HK-2 (cell line): ENCODE results near the gene IL10RA.

Source experiments
- DNase-seq: peaks from one replicate; pipeline ENCODE4 v3.0.0-alpha.2; 2018; ENCODE audit not compliant: unreplicated experiment

Gene IL10RA

GRCh38 chr11:118046964-118047700 lies 60.9 kb downstream of the IL10RA start:
- DNase-seq: no peak

- DNase-seq: no peak
Observed at GRCh38 chr11:118047749-118048148, 61.6 kb downstream of the IL10RA start.

- DNase-seq: no peak
Observed at GRCh38 chr11:118048472-118049370, 62.5 kb downstream of the IL10RA start.

GRCh38 chr11:118049771-118050170 lies 63.6 kb downstream of the IL10RA start:
- no peak for DNase-seq

GRCh38 chr11:118050208-118050891 lies 64.2 kb downstream of the IL10RA start:
- DNase-seq: no peak
